ENCODE measurements around the gene STN1. TPM values are rescaled to one million over a fixed set of nuclear protein-coding genes. Genes with fewer than 3 reads are reported as not detected.

Gene STN1
- total RNA-seq, 3 donors from 2014 or later = 23.8 to 31.2 (median 25.2) TPM

GRCh38 chr10:103892181-103892580 lies 25.8 kb downstream of the STN1 start:
- H3K4me3 ChIP-seq = no peak overlapping the region
- peak overlapping the region in 1 of 2 donors; percentile 75 for H3K27ac ChIP-seq
- H3K9me3 ChIP-seq = no peaks in the 10 kb centered on the region
- intact Hi-C loops (cut with DNase I; ENCODE audit: low total_unique reads) = no loop called here
- no peak for DNase-seq (ENCODE audit: low spot score in 2 of 2)
- no peaks in the 10 kb centered on the region for H3K27me3 ChIP-seq
- TF ChIP-seq POLR2A (IDR thresholded peaks at IDR 0.05) (no peak), POLR2AphosphoS5 (IDR thresholded peaks at IDR 0.05) (no peak)
- TF ChIP-seq, protein P1, sequence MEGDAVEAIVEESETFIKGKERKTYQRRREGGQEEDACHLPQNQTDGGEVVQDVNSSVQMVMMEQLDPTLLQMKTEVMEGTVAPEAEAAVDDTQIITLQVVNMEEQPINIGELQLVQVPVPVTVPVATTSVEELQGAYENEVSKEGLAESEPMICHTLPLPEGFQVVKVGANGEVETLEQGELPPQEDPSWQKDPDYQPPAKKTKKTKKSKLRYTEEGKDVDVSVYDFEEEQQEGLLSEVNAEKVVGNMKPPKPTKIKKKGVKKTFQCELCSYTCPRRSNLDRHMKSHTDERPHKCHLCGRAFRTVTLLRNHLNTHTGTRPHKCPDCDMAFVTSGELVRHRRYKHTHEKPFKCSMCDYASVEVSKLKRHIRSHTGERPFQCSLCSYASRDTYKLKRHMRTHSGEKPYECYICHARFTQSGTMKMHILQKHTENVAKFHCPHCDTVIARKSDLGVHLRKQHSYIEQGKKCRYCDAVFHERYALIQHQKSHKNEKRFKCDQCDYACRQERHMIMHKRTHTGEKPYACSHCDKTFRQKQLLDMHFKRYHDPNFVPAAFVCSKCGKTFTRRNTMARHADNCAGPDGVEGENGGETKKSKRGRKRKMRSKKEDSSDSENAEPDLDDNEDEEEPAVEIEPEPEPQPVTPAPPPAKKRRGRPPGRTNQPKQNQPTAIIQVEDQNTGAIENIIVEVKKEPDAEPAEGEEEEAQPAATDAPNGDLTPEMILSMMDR (IDR thresholded peaks at IDR 0.05) = no peak
- no peaks in the 10 kb centered on the region for H3K36me3 ChIP-seq
- H3K4me1 ChIP-seq = peaks cover 0 to 8% of the 10 kb centered on the region in 2 donors

DNA sequence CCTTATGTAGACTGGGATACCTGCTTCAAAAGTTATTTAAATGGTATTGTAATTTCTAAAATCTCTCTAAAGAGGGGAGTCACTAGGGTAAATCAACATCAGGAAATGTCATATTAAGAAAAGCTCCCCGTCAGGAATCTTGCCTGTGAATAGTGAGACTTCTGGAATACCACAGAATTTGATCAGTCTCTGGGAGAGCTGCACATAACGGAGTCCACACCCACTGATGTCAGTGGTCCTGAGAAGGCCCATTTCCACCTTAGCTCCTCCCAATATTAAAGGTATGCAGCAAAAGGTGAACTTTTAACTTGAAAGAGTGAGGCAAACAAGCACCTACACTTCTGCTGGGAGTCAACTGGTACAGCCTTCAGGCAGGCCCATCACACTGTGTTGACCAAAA lies 27.3 kb downstream of the STN1 start:
- intact Hi-C loops (cut with DNase I; ENCODE audit: low total_unique reads) = no loop called here
- Histone ChIP-seq H3K27me3 (no peaks in the 10 kb centered on the region), H3K4me3 (no peak overlapping the region), H3K36me3 (no peaks in the 10 kb centered on the region), H3K27ac (peak overlapping the region; percentile 75 to 87), H3K4me1 (peaks cover 0 to 8% of the 10 kb centered on the region in 2 donors), H3K9me3 (no peaks in the 10 kb centered on the region)
- TF ChIP-seq, protein P1 (IDR thresholded peaks at IDR 0.05) = no peak
- no peak for TF ChIP-seq POLR2A (IDR thresholded peaks at IDR 0.05)
- TF ChIP-seq POLR2AphosphoS5 (IDR thresholded peaks at IDR 0.05) = no peak
- DNase-seq (ENCODE audit: low spot score in 2 of 2) = no peak

- Histone ChIP-seq H3K27ac (peak overlapping the region; percentile 75 to 87), H3K36me3 (no peaks in the 10 kb centered on the region), H3K27me3 (no peaks in the 10 kb centered on the region), H3K9me3 (no peaks in the 10 kb centered on the region), H3K4me3 (no peak overlapping the region), H3K4me1 (peaks cover 0 to 8% of the 10 kb centered on the region in 2 donors)
- TF ChIP-seq, protein P1 (IDR thresholded peaks at IDR 0.05) = no peak
- peak in 1 of 3 donors; percentile 34 for TF ChIP-seq POLR2AphosphoS5 (IDR thresholded peaks at IDR 0.05)
- no peak for TF ChIP-seq POLR2A (IDR thresholded peaks at IDR 0.05)
- no peak for DNase-seq (ENCODE audit: low spot score in 2 of 2)
- intact Hi-C loops (cut with DNase I; ENCODE audit: low total_unique reads) = no loop called here
These were observed 27.8 kb downstream of the STN1 start for GRCh38 chr10:103890194-103890658.

DNA sequence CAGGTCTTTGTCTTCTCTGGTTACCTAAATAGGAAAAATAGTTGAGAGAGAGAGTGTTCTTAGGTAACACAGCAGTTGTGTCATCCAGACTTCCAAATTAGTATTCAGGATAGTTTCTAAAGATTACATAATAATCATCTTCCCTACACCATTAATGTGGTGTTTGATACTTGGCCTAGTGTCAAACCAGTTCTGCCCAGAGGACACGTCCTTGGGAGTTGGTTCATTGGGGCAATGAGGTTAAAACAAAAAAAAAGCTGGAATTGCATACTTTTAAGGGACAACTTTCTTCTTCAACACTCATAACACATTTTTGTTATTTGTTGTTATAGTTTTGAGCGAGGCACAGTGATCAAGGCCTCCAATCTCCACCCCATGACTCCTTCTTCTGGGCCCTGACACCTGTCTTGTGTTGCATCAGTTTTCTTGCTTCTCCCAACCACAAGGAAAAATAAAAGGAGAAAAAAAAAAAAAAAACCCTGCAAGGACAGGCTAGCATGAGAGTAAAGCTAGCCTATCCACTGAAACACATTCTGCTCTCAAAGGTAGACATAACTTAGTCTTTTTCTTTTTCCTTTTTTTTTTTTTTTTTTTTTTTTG lies 28.8 kb downstream of the STN1 start:
- TF ChIP-seq POLR2AphosphoS5 (IDR thresholded peaks at IDR 0.05) (no peak), POLR2A (IDR thresholded peaks at IDR 0.05) (no peak)
- TF ChIP-seq, protein P1 (IDR thresholded peaks at IDR 0.05) = no peak
- intact Hi-C loops (cut with DNase I; ENCODE audit: low total_unique reads) = no loop called here
- Histone ChIP-seq H3K27ac (peak overlapping the region; percentile 87 to 93), H3K4me3 (no peak overlapping the region), H3K4me1 (peaks cover 0 to 8% of the 10 kb centered on the region in 2 donors), H3K9me3 (no peaks in the 10 kb centered on the region), H3K27me3 (no peaks in the 10 kb centered on the region), H3K36me3 (no peaks in the 10 kb centered on the region)
- DNase-seq (ENCODE audit: low spot score in 2 of 2) = no peak

- Histone ChIP-seq H3K27ac (peak overlapping the region; percentile 87 to 93), H3K36me3 (no peaks in the 10 kb centered on the region), H3K4me1 (peaks cover 0 to 8% of the 10 kb centered on the region in 2 donors), H3K9me3 (no peaks in the 10 kb centered on the region), H3K4me3 (no peak overlapping the region), H3K27me3 (no peaks in the 10 kb centered on the region)
- TF ChIP-seq, protein P1 (IDR thresholded peaks at IDR 0.05) = peak; percentile 88 to 98 (median 95)
- TF ChIP-seq POLR2A (IDR thresholded peaks at IDR 0.05) = no peak
- peak; percentile 70 for DNase-seq (ENCODE audit: low spot score in 2 of 2)
- intact Hi-C loops (cut with DNase I; ENCODE audit: low total_unique reads) = no loop called here
These were observed 29.7 kb downstream of the STN1 start for GRCh38 chr10:103888113-103888841.
